ENCODE data around the gene TBL1XR1. TPM values are rescaled to one million over a fixed set of nuclear protein-coding genes. Genes with fewer than 3 reads are reported as not detected.

The TBL1XR1 gene
- total and polyA plus RNA-seq, 2 of the 8 experiments (the other 6 are each of a cell fraction or from before 2014, with no cell fraction given), result 28.1 to 147 TPM

DNA sequence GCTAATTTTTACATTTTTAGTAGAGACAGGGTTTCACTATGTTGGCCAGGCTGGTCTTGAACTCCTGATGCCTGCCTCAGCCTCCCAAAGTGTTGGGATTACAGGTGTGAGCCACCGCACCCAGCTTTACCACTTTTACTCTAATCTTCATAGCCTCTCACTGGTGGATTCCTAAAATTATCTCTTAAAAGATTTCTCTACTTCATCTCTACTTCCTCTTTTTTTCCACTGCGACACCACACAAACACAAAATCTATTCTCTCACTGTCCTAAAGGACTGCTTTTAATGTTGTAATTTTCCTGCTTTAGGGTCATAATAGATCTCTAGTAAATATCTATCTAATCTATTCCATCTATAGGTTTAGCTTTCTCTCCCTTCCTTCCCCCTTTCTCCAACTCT is 34.0 kb upstream of the TBL1XR1 start:
- Histone ChIP-seq H3K27me3 (replicated peaks in 1 of 4; ENCODE audit: control insufficient read depth in 3 of 4, extremely low read depth in 1 of 4, insufficient read depth in 3 of 4, low read length in 3 of 4) (no peaks in the 10 kb centered on the region), H3K27ac (ENCODE audit: low read depth, low read length) (no peak overlapping the region), H3K4ac (replicated peaks; ENCODE audit: insufficient read length, low read depth, low read length) (no peak overlapping the region), H2AK5ac (ENCODE audit: low read depth, low read length) (no peak overlapping the region), H3K9ac (replicated peaks in 1 of 4; ENCODE audit: extremely low read depth in 1 of 4, low read depth in 3 of 4, low read length in 3 of 4) (no peak overlapping the region), H3K36me3 (ENCODE audit: control insufficient read depth in 2 of 4, insufficient read depth in 4 of 4, low read length in 3 of 4) (peaks cover 0 to 5% (median 0%) of the 10 kb centered on the region in 4 experiments; a peak in 1 of 8 replicates), H2BK5ac (ENCODE audit: low read depth, low read length) (no peak overlapping the region), H3K4me1 (replicated peaks in 1 of 4; ENCODE audit: control insufficient read depth in 3 of 4, insufficient read depth in 4 of 4, low read length in 3 of 4) (no peaks in the 10 kb centered on the region), H4K91ac (replicated peaks; ENCODE audit: insufficient read length, low read length) (no peak overlapping the region), H2AFZ (ENCODE audit: low read length) (no peak overlapping the region), H2BK15ac (ENCODE audit: low read length) (no peak overlapping the region), H3K14ac (ENCODE audit: insufficient read length) (no peak overlapping the region), H3K9me3 (ENCODE audit: insufficient read depth in 2 of 2, low read depth in 1 of 2, low read length in 1 of 2) (peaks cover 4 to 14% of the 10 kb centered on the region in 2 experiments; a peak in 3 of 4 replicates), H3K23ac (ENCODE audit: insufficient read length) (no peak overlapping the region), H3K79me2 (ENCODE audit: control insufficient read depth in 1 of 2, insufficient read depth in 2 of 2, low read length in 2 of 2) (no peaks in the 10 kb centered on the region), H3K79me1 (ENCODE audit: low read depth, low read length) (no peaks in the 10 kb centered on the region), H3K23me2 (ENCODE audit: low read depth, low read length) (no peaks in the 10 kb centered on the region), H3K56ac (replicated peaks; ENCODE audit: insufficient read length, low read depth, low read length) (no peak overlapping the region), H4K20me1 (replicated peaks in 1 of 2; ENCODE audit: control insufficient read depth in 1 of 2, insufficient read depth in 2 of 2, low read length in 2 of 2) (no peaks in the 10 kb centered on the region), H4K5ac (ENCODE audit: insufficient read length, low read depth, low read length) (no peak overlapping the region), H2BK120ac (replicated peaks; ENCODE audit: low read depth, low read length) (no peak overlapping the region), H2BK12ac (ENCODE audit: low read depth, low read length) (no peak overlapping the region), H2BK20ac (ENCODE audit: low read length) (no peak overlapping the region), H3K4me3 (ENCODE audit: extremely low read depth in 1 of 4, insufficient read depth in 2 of 4, low read depth in 3 of 4, low read length in 4 of 4) (no peak overlapping the region), H3K18ac (ENCODE audit: extremely low read depth, low read length) (no peak overlapping the region), H3K4me2 (ENCODE audit: insufficient read depth in 1 of 2, low read depth in 2 of 2, low read length in 2 of 2) (no peak overlapping the region), H4K8ac (ENCODE audit: extremely low read depth, insufficient read depth, low read length) (no peak overlapping the region)
- POLR2A ChIA-PET (ENCODE audit: partially characterized antibody), result no interaction called here
- FAIRE-seq, result no peak
- no peak for DNase-seq (ENCODE audit: low read depth in 1 of 2, low spot score in 2 of 2)
- CTCF ChIA-PET (ENCODE audit: partially characterized antibody), result interaction anchor here (0.7 to 1.3 kb wide), 3 partner anchors 10 to 17 kb away, joined by 3 to 5 read pairs (median 3); no protein-coding TSS in a partner anchor
- WGBS, 2 experiments (ENCODE audit: extremely low coverage in 1 of 2, insufficient coverage in 1 of 2, insufficient read length in 1 of 2, insufficient replicate concordance in 2 of 2, low coverage in 1 of 2, low lambda C conversion rate in 2 of 2, missing lambda C conversion rate in 1 of 2), result 87 to 100% methylated on average over 1 to 2 of the region's 2 CpGs
- TF ChIP-seq EP300 (IDR thresholded peaks at IDR 0.05; ENCODE audit: borderline replicate concordance in 1 of 2, low read depth in 2 of 2, low read length in 2 of 2), result no peak
- TF ChIP-seq, protein P1, sequence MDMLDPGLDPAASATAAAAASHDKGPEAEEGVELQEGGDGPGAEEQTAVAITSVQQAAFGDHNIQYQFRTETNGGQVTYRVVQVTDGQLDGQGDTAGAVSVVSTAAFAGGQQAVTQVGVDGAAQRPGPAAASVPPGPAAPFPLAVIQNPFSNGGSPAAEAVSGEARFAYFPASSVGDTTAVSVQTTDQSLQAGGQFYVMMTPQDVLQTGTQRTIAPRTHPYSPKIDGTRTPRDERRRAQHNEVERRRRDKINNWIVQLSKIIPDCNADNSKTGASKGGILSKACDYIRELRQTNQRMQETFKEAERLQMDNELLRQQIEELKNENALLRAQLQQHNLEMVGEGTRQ (IDR thresholded peaks at IDR 0.05; ENCODE audit: low read length), result no peak
- no peak for TF ChIP-seq CTBP2 (IDR thresholded peaks at IDR 0.05; ENCODE audit: borderline replicate concordance, insufficient read depth, insufficient read length, low read length)
- no peak for TF ChIP-seq BRCA1 (IDR thresholded peaks at IDR 0.05; ENCODE audit: low read depth, low read length)
- no peak for TF ChIP-seq BACH1 (IDR thresholded peaks at IDR 0.05; ENCODE audit: low read length)

Data from H1 (cell line).